LNCaP clone FGC (cell line): Measurements from ENCODE around the gene B3GNT4.

ENCODE experiments used
- DNase-seq: peaks from one replicate; pipeline ENCODE4 v3.0.0-alpha.2; 2011; ENCODE audit warnings: low read depth
- H3K4me3 ChIP-seq: 2 replicates; pipeline ENCODE4 v1.5.1; 2011; ENCODE audit warnings: mild to moderate bottlenecking, low read depth, low read length, control low read depth
- CTCF ChIP-seq: IDR thresholded peaks from 2 replicates; pipeline ENCODE4 v1.5.1; 2012; ENCODE audit warnings: mild to moderate bottlenecking; ENCODE audit not compliant: control insufficient read depth, insufficient read depth; ENCODE audit errors: extremely low read depth

Gene B3GNT4

GRCh38 chr12:122205053-122205925 is 1.8 kb downstream of the B3GNT4 start:
- no peak for DNase-seq
- H3K4me3 ChIP-seq, result no peak overlapping the region
- TF ChIP-seq CTCF, result no peak

GRCh38 chr12:122206111-122206881 is 2.8 kb downstream of the B3GNT4 start:
- TF ChIP-seq CTCF, result no peak
- no peak for DNase-seq
- no peak overlapping the region for H3K4me3 ChIP-seq

GRCh38 chr12:122206976-122207375 is 3.5 kb downstream of the B3GNT4 start:
- H3K4me3 ChIP-seq, result no peak overlapping the region
- no peak for TF ChIP-seq CTCF
- no peak for DNase-seq

- no peak for TF ChIP-seq CTCF
- H3K4me3 ChIP-seq, result no peak overlapping the region
- DNase-seq, result no peak
Observed at GRCh38 chr12:122207391-122207790, 3.9 kb downstream of the B3GNT4 start.

GRCh38 chr12:122208073-122208820 is 4.7 kb downstream of the B3GNT4 start:
- no peak for DNase-seq
- no peak overlapping the region for H3K4me3 ChIP-seq
- no peak for TF ChIP-seq CTCF

GRCh38 chr12:122215771-122216170 is 12.3 kb downstream of the B3GNT4 start:
- no peak for DNase-seq
- no peak for TF ChIP-seq CTCF
- no peak overlapping the region for H3K4me3 ChIP-seq
